ENCODE data around the gene OR51D1.

DNA sequence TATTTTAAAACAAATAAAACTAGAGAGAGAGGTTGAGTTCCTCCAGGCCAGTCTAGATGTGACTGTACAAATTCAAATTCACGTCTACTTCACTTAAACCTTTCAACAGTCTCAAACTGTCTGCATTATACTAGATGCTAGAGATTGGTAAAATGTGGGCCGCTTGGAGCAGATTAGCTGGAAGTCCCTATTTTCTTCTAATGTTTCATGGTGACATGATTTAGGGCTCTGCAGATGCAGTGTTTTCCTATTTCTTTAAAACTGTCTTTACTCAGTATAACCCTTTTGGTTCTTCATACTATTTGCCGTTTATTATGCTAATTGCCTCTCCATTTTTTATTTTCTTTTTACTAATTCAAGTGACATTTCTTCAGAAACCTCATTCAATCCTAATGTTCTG is 26.9 kb downstream of the OR51D1 start:
- TF ChIP-seq ZNF121 (tag by site-specific recombination; IDR thresholded peaks at IDR 0.05), result no peak
- TF ChIP-seq SP2 (tag by site-specific recombination; IDR thresholded peaks at IDR 0.05), result no peak
- TF ChIP-seq ZBTB7A (tag by site-specific recombination; IDR thresholded peaks at IDR 0.05; ENCODE audit: low read depth), result no peak
- TF ChIP-seq, protein P1, sequence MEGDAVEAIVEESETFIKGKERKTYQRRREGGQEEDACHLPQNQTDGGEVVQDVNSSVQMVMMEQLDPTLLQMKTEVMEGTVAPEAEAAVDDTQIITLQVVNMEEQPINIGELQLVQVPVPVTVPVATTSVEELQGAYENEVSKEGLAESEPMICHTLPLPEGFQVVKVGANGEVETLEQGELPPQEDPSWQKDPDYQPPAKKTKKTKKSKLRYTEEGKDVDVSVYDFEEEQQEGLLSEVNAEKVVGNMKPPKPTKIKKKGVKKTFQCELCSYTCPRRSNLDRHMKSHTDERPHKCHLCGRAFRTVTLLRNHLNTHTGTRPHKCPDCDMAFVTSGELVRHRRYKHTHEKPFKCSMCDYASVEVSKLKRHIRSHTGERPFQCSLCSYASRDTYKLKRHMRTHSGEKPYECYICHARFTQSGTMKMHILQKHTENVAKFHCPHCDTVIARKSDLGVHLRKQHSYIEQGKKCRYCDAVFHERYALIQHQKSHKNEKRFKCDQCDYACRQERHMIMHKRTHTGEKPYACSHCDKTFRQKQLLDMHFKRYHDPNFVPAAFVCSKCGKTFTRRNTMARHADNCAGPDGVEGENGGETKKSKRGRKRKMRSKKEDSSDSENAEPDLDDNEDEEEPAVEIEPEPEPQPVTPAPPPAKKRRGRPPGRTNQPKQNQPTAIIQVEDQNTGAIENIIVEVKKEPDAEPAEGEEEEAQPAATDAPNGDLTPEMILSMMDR (tag by site-specific recombination; IDR thresholded peaks at IDR 0.05), result no peak
- no peak for TF ChIP-seq ZNF426 (tag by site-specific recombination; IDR thresholded peaks at IDR 0.05)
- TF ChIP-seq, protein P2, sequence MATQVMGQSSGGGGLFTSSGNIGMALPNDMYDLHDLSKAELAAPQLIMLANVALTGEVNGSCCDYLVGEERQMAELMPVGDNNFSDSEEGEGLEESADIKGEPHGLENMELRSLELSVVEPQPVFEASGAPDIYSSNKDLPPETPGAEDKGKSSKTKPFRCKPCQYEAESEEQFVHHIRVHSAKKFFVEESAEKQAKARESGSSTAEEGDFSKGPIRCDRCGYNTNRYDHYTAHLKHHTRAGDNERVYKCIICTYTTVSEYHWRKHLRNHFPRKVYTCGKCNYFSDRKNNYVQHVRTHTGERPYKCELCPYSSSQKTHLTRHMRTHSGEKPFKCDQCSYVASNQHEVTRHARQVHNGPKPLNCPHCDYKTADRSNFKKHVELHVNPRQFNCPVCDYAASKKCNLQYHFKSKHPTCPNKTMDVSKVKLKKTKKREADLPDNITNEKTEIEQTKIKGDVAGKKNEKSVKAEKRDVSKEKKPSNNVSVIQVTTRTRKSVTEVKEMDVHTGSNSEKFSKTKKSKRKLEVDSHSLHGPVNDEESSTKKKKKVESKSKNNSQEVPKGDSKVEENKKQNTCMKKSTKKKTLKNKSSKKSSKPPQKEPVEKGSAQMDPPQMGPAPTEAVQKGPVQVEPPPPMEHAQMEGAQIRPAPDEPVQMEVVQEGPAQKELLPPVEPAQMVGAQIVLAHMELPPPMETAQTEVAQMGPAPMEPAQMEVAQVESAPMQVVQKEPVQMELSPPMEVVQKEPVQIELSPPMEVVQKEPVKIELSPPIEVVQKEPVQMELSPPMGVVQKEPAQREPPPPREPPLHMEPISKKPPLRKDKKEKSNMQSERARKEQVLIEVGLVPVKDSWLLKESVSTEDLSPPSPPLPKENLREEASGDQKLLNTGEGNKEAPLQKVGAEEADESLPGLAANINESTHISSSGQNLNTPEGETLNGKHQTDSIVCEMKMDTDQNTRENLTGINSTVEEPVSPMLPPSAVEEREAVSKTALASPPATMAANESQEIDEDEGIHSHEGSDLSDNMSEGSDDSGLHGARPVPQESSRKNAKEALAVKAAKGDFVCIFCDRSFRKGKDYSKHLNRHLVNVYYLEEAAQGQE (tag by site-specific recombination; IDR thresholded peaks at IDR 0.05), result no peak
- TF ChIP-seq ZNF501 (tag by site-specific recombination; IDR thresholded peaks at IDR 0.05), result no peak
- TF ChIP-seq, protein P3, sequence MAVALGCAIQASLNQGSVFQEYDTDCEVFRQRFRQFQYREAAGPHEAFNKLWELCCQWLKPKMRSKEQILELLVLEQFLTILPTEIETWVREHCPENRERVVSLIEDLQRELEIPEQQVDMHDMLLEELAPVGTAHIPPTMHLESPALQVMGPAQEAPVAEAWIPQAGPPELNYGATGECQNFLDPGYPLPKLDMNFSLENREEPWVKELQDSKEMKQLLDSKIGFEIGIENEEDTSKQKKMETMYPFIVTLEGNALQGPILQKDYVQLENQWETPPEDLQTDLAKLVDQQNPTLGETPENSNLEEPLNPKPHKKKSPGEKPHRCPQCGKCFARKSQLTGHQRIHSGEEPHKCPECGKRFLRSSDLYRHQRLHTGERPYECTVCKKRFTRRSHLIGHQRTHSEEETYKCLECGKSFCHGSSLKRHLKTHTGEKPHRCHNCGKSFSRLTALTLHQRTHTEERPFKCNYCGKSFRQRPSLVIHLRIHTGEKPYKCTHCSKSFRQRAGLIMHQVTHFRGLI (tag by site-specific recombination; IDR thresholded peaks at IDR 0.05), result no peak
- TF ChIP-seq, protein P4, sequence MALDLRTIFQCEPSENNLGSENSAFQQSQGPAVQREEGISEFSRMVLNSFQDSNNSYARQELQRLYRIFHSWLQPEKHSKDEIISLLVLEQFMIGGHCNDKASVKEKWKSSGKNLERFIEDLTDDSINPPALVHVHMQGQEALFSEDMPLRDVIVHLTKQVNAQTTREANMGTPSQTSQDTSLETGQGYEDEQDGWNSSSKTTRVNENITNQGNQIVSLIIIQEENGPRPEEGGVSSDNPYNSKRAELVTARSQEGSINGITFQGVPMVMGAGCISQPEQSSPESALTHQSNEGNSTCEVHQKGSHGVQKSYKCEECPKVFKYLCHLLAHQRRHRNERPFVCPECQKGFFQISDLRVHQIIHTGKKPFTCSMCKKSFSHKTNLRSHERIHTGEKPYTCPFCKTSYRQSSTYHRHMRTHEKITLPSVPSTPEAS (tag by site-specific recombination; IDR thresholded peaks at IDR 0.05), result no peak
- TF ChIP-seq ZNF23 (tag by site-specific recombination; IDR thresholded peaks at IDR 0.05; ENCODE audit: borderline replicate concordance), result no peak
- no peak for TF ChIP-seq HOXA7 (CRISPR knock-in tag; IDR thresholded peaks at IDR 0.05; ENCODE audit: borderline replicate concordance)
- TF ChIP-seq, protein P5, sequence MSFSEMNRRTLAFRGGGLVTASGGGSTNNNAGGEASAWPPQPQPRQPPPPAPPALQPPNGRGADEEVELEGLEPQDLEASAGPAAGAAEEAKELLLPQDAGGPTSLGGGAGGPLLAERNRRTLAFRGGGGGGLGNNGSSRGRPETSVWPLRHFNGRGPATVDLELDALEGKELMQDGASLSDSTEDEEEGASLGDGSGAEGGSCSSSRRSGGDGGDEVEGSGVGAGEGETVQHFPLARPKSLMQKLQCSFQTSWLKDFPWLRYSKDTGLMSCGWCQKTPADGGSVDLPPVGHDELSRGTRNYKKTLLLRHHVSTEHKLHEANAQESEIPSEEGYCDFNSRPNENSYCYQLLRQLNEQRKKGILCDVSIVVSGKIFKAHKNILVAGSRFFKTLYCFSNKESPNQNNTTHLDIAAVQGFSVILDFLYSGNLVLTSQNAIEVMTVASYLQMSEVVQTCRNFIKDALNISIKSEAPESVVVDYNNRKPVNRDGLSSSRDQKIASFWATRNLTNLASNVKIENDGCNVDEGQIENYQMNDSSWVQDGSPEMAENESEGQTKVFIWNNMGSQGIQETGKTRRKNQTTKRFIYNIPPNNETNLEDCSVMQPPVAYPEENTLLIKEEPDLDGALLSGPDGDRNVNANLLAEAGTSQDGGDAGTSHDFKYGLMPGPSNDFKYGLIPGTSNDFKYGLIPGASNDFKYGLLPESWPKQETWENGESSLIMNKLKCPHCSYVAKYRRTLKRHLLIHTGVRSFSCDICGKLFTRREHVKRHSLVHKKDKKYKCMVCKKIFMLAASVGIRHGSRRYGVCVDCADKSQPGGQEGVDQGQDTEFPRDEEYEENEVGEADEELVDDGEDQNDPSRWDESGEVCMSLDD (tag by site-specific recombination; IDR thresholded peaks at IDR 0.05), result no peak
- no peak for TF ChIP-seq SETDB1 (IDR thresholded peaks at IDR 0.05; ENCODE audit: insufficient read length, low read length)
